ENCODE results near the gene APOBEC3G. TPM values are rescaled to one million over a fixed set of nuclear protein-coding genes. Genes with fewer than 3 reads are reported as not detected.
A peak's percentile ranks its signal among the peaks of the same experiment; 100 is the strongest.
"Not testable (repeated sequence)": the region's sequence is repeated elsewhere in the genome, so short reads cannot be mapped to it uniquely, and the experiment has no call there.

APOBEC3G gene
- total and polyA plus RNA-seq, 2 donors (not counting 1 experiment from before 2014, with no cell fraction given) = 94.2 to 96.6 TPM

DNA sequence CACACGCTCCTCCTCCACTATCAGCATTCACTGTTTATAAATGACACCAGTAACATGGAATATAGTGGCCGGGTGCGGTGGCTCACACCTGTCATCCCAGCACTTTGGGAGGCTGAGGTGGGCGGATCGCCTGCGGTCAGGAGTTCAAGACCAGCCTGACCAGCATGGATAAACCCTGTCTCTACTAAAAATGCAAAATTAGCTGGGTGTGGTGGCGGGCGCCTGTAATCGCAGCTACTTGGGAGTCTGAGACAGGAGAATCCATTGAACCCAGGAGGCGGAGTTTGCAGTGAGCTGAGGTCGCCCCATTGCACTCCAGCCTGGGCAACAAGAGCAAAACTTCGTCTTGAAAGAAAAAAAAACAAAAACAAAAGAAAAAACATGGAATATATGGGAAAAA, 837 bp downstream of the APOBEC3G start:
- H3K9me3 ChIP-seq (ENCODE audit: control extremely low read depth in 1 of 3, control insufficient read depth in 2 of 3, insufficient read depth in 1 of 3, low read length in 2 of 3); ATAC-seq (ENCODE audit: low read depth); H2AFZ ChIP-seq (ENCODE audit: insufficient read depth, low read depth, low read length, poor library complexity, severe bottlenecking); H3K9me3 Mint-ChIP-seq (ENCODE audit: insufficient read depth); H3K27me3 ChIP-seq (replicated peaks in 1 of 4; ENCODE audit: control extremely low read depth in 1 of 4, control insufficient read depth in 3 of 4, insufficient read depth in 4 of 4, low read length in 3 of 4); H3K27me3 Mint-ChIP-seq; intact Hi-C loops (cut with micrococcal nuclease); DNase-seq: not testable (repeated sequence)
- Mint-ChIP-seq H3K27ac (peak overlapping the region; percentile 96), H3K4me3 (peak overlapping the region; percentile 94), H3K4me1 (peaks cover 62% of the 10 kb centered on the region)
- Histone ChIP-seq H3K9ac (ENCODE audit: low read length) (peak overlapping the region; percentile 72), H4K20me1 (ENCODE audit: control insufficient read depth, insufficient read depth, low read length, poor library complexity, severe bottlenecking) (peaks cover 11% of the 10 kb centered on the region), H3K4me3 (ENCODE audit: control extremely low read depth in 1 of 5, extremely low read depth in 1 of 5, insufficient read depth in 1 of 5, low read depth in 2 of 5, low read length in 4 of 5) (peak overlapping the region; percentile 53 to 74 (median 67)), H3K79me2 (ENCODE audit: control insufficient read depth, insufficient read depth, low read length) (peaks cover 52% of the 10 kb centered on the region), H3K27ac (ENCODE audit: low read length in 2 of 2) (peak overlapping the region; percentile 81 to 94), H3K36me3 (replicated peaks in 1 of 2; ENCODE audit: control extremely low read depth in 1 of 2, control insufficient read depth in 1 of 2, extremely low read depth in 1 of 2, insufficient read depth in 2 of 2, low read length in 1 of 2) (peaks cover 1 to 32% of the 10 kb centered on the region in 2 experiments), H3K4me1 (ENCODE audit: control insufficient read depth in 2 of 2, insufficient read depth in 2 of 2, low read length in 2 of 2) (peaks cover 42 to 71% of the 10 kb centered on the region in 2 donors), H3K4me2 (replicated peaks; ENCODE audit: low read depth, low read length, poor library complexity, severe bottlenecking) (peak overlapping the region; percentile 83)
- ChIA-PET CTCF (interaction anchor here (1.4 to 1.9 kb wide), 3 partner anchors 37 to 75 kb away, joined by 3 to 7 read pairs (median 4); no protein-coding TSS in a partner anchor), POLR2A (interaction anchor here (0.7 to 3.3 kb wide), 3 partner anchors 11 to 408 kb away, joined by 3 to 13 read pairs (median 3); no protein-coding TSS in a partner anchor)
- 95% methylated on average over 9 of the region's 12 CpGs for WGBS (ENCODE audit: insufficient coverage)

DNA sequence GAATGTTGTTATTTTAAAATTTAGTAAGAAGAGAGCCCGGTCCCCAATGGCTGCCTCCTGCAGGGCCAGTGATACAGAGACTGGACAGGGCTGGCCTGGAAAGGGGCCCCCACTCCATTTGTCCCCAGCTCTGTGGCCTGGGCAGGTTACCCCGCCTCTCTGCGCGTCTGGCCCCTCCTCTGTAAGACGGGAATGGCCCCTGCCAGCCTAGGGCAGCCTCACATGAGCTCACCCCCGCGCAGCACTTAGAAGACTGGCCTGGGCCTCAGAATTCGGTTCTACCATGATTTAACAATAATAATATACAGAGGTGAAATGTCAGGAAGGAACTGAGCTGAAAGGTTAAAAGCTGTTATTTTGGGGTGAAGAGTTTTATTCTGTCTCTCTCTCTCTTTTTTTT, 1.3 kb downstream of the APOBEC3G start:
- TF ChIP-seq EZH2 (IDR thresholded peaks at IDR 0.05; ENCODE audit: borderline replicate concordance, insufficient read depth, low read depth, low read length, poor library complexity, severe bottlenecking) = no peak
- TF ChIP-seq, protein P1, sequence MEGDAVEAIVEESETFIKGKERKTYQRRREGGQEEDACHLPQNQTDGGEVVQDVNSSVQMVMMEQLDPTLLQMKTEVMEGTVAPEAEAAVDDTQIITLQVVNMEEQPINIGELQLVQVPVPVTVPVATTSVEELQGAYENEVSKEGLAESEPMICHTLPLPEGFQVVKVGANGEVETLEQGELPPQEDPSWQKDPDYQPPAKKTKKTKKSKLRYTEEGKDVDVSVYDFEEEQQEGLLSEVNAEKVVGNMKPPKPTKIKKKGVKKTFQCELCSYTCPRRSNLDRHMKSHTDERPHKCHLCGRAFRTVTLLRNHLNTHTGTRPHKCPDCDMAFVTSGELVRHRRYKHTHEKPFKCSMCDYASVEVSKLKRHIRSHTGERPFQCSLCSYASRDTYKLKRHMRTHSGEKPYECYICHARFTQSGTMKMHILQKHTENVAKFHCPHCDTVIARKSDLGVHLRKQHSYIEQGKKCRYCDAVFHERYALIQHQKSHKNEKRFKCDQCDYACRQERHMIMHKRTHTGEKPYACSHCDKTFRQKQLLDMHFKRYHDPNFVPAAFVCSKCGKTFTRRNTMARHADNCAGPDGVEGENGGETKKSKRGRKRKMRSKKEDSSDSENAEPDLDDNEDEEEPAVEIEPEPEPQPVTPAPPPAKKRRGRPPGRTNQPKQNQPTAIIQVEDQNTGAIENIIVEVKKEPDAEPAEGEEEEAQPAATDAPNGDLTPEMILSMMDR (IDR thresholded peaks at IDR 0.05) = no peak
- Mint-ChIP-seq H3K27ac (peak overlapping the region; percentile 96), H3K27me3 (no peaks in the 10 kb centered on the region), H3K4me3 (peak overlapping the region; percentile 94), H3K4me1 (peaks cover 59% of the 10 kb centered on the region), H3K9me3 (ENCODE audit: insufficient read depth) (no peaks in the 10 kb centered on the region)
- Histone ChIP-seq H3K4me2 (replicated peaks; ENCODE audit: low read depth, low read length, poor library complexity, severe bottlenecking) (peak overlapping the region; percentile 83), H3K9ac (ENCODE audit: low read length) (peak overlapping the region; percentile 72), H3K4me1 (ENCODE audit: control insufficient read depth in 2 of 2, insufficient read depth in 2 of 2, low read length in 2 of 2) (peaks cover 37 to 68% of the 10 kb centered on the region in 2 donors), H3K4me3 (ENCODE audit: control extremely low read depth in 1 of 5, extremely low read depth in 1 of 5, insufficient read depth in 1 of 5, low read depth in 2 of 5, low read length in 4 of 5) (peak overlapping the region in 4 of 5 experiments; percentile 15 to 74 (median 60)), H3K27ac (ENCODE audit: low read length in 2 of 2) (peak overlapping the region; percentile 81 to 94), H3K79me2 (ENCODE audit: control insufficient read depth, insufficient read depth, low read length) (peaks cover 55% of the 10 kb centered on the region), H2AFZ (ENCODE audit: insufficient read depth, low read depth, low read length, poor library complexity, severe bottlenecking) (no peak overlapping the region), H3K9me3 (ENCODE audit: control extremely low read depth in 1 of 3, control insufficient read depth in 2 of 3, insufficient read depth in 1 of 3, low read length in 2 of 3) (no peaks in the 10 kb centered on the region), H4K20me1 (ENCODE audit: control insufficient read depth, insufficient read depth, low read length, poor library complexity, severe bottlenecking) (peaks cover 11% of the 10 kb centered on the region), H3K36me3 (replicated peaks in 1 of 2; ENCODE audit: control extremely low read depth in 1 of 2, control insufficient read depth in 1 of 2, extremely low read depth in 1 of 2, insufficient read depth in 2 of 2, low read length in 1 of 2) (peaks cover 1 to 35% of the 10 kb centered on the region in 2 experiments), H3K27me3 (replicated peaks in 1 of 4; ENCODE audit: control extremely low read depth in 1 of 4, control insufficient read depth in 3 of 4, insufficient read depth in 4 of 4, low read length in 3 of 4) (no peaks in the 10 kb centered on the region)
- intact Hi-C loops (cut with micrococcal nuclease) = no loop called here
- DNase-seq = no peak
- POLR2A ChIA-PET = interaction anchor here (0.5 to 3.3 kb wide), 5 partner anchors 12 to 409 kb away, joined by 3 to 13 read pairs (median 3); no protein-coding TSS in a partner anchor
- CTCF ChIA-PET = interaction anchor here (1.4 to 1.9 kb wide), 3 partner anchors 37 to 75 kb away, joined by 3 to 7 read pairs (median 4); no protein-coding TSS in a partner anchor
- 82% methylated on average over 4 of the region's 8 CpGs for WGBS (ENCODE audit: insufficient coverage)
- ATAC-seq (ENCODE audit: low read depth) = no peak

DNA sequence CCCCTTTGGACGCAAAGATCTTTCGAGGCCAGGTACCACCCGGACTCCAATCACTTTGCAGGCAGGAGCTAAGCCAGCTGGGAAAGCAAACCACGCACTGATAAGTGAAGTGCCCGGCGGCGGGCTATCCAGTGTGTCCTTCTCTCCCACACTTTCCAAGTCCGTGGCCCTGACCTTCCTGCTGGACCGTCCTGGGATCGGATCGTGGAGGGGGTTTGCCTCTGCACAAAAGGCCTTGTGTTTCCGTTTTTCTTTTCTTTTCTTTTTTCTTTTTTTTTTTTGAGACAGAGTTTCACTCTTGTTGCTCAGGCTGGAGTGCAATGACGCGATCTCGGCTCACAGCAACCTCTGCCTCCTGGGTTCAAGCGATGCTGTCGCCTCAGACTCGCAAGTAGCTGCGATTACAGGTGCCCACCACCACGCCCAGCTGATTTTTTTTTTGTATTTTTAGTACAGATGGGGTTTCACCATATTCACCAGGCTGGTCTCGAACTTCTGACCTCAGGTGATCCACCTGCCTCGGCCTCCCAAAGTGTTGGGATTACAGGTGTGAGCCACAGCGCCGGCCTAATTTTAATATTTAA, 2.1 kb downstream of the APOBEC3G start:
- Mint-ChIP-seq H3K4me1 (peaks cover 54% of the 10 kb centered on the region), H3K27ac (peak overlapping the region; percentile 96), H3K4me3 (peak overlapping the region; percentile 94)
- peaks cover 1 to 40% of the 10 kb centered on the region in 2 experiments for H3K36me3 ChIP-seq (replicated peaks in 1 of 2; ENCODE audit: control extremely low read depth in 1 of 2, control insufficient read depth in 1 of 2, extremely low read depth in 1 of 2, insufficient read depth in 2 of 2, low read length in 1 of 2)
- H2AFZ ChIP-seq (ENCODE audit: insufficient read depth, low read depth, low read length, poor library complexity, severe bottlenecking); DNase-seq; H3K27me3 ChIP-seq (replicated peaks in 1 of 4; ENCODE audit: control extremely low read depth in 1 of 4, control insufficient read depth in 3 of 4, insufficient read depth in 4 of 4, low read length in 3 of 4); H3K9me3 Mint-ChIP-seq (ENCODE audit: insufficient read depth); H3K4me2 ChIP-seq (replicated peaks; ENCODE audit: low read depth, low read length, poor library complexity, severe bottlenecking); H3K9ac ChIP-seq (ENCODE audit: low read length); H3K27me3 Mint-ChIP-seq; ATAC-seq (ENCODE audit: low read depth); H3K4me3 ChIP-seq (ENCODE audit: control extremely low read depth in 1 of 5, extremely low read depth in 1 of 5, insufficient read depth in 1 of 5, low read depth in 2 of 5, low read length in 4 of 5); H3K9me3 ChIP-seq (ENCODE audit: control extremely low read depth in 1 of 3, control insufficient read depth in 2 of 3, insufficient read depth in 1 of 3, low read length in 2 of 3); intact Hi-C loops (cut with micrococcal nuclease): not testable (repeated sequence)
- peaks cover 61% of the 10 kb centered on the region for H3K79me2 ChIP-seq (ENCODE audit: control insufficient read depth, insufficient read depth, low read length)
- peak overlapping the region; percentile 81 to 94 for H3K27ac ChIP-seq (ENCODE audit: low read length in 2 of 2)
- CTCF ChIA-PET = interaction anchor here (1.4 to 2.4 kb wide), 6 partner anchors 10 to 76 kb away, joined by 3 to 7 read pairs (median 4); no protein-coding TSS in a partner anchor
- peaks cover 31 to 60% of the 10 kb centered on the region in 2 donors for H3K4me1 ChIP-seq (ENCODE audit: control insufficient read depth in 2 of 2, insufficient read depth in 2 of 2, low read length in 2 of 2)
- POLR2A ChIA-PET = interaction anchor here (0.5 to 3.3 kb wide), 8 partner anchors 10 to 46 kb away, joined by 3 to 13 read pairs (median 3); no protein-coding TSS in a partner anchor
- WGBS (ENCODE audit: insufficient coverage) = 77% methylated on average over 8 of the region's 24 CpGs
- peaks cover 11% of the 10 kb centered on the region for H4K20me1 ChIP-seq (ENCODE audit: control insufficient read depth, insufficient read depth, low read length, poor library complexity, severe bottlenecking)
